HG03045 (cell line): ENCODE data around the gene ZBED4.
A peak's percentile ranks its signal among the peaks of the same experiment; 100 is the strongest.
"Not testable (repeated sequence)": the region's sequence is repeated elsewhere in the genome, so short reads cannot be mapped to it uniquely, and the experiment has no call there.

ENCODE experiments used
- ATAC-seq: cut with Tn5 transposase; IDR thresholded peaks from one replicate; pipeline ENCODE4 v1.9.1; 2021; ENCODE audit warnings: mild to moderate bottlenecking, moderate library complexity; ENCODE audit not compliant: unreplicated experiment

Gene ZBED4

GRCh38 chr22:49852898-49853894 is at the start of gene ZBED4:
ZBED4 (plus strand) TSS chr22:49853844; CDS start chr22:49883663, 29,819 bp downstream.
- ATAC-seq = peak; percentile 69

GRCh38 chr22:49807129-49807528 is 46.5 kb upstream of the ZBED4 start:
- ATAC-seq = no peak

- no peak for ATAC-seq
These were observed 45.6 kb upstream of the ZBED4 start for GRCh38 chr22:49807780-49808708.

GRCh38 chr22:49810363-49811019 is 43.2 kb upstream of the ZBED4 start:
- no peak for ATAC-seq

- no peak for ATAC-seq
These were observed 42.4 kb upstream of the ZBED4 start for GRCh38 chr22:49811020-49811791.

GRCh38 chr22:49812838-49813237 is 40.8 kb upstream of the ZBED4 start:
- ATAC-seq = no peak

GRCh38 chr22:49814164-49814686 is 39.4 kb upstream of the ZBED4 start:
- ATAC-seq = no peak

GRCh38 chr22:49814856-49815255 is 38.8 kb upstream of the ZBED4 start:
- no peak for ATAC-seq

- ATAC-seq = no peak
These were observed 38.0 kb upstream of the ZBED4 start for GRCh38 chr22:49815641-49816091.

- no peak for ATAC-seq
These were observed 36.3 kb upstream of the ZBED4 start for GRCh38 chr22:49817359-49817758.

- no peak for ATAC-seq
These were observed 32.7 kb upstream of the ZBED4 start for GRCh38 chr22:49820984-49821383.

GRCh38 chr22:49821741-49822140 is 31.9 kb upstream of the ZBED4 start:
- ATAC-seq = not testable (repeated sequence)

GRCh38 chr22:49823289-49824045 is 30.2 kb upstream of the ZBED4 start:
- ATAC-seq = no peak

GRCh38 chr22:49824185-49824925 is 29.3 kb upstream of the ZBED4 start:
- no peak for ATAC-seq

- ATAC-seq = no peak
These were observed 28.7 kb upstream of the ZBED4 start for GRCh38 chr22:49824936-49825335.

GRCh38 chr22:49825436-49825835 is 28.2 kb upstream of the ZBED4 start:
- no peak for ATAC-seq

GRCh38 chr22:49825944-49826602 is 27.6 kb upstream of the ZBED4 start:
- ATAC-seq = no peak
